Measurements from ENCODE around the gene MAX. TPM values are rescaled to one million over a fixed set of nuclear protein-coding genes. Genes with fewer than 3 reads are reported as not detected.
A peak's percentile ranks its signal among the peaks of the same experiment; 100 is the strongest.

Gene MAX
- total and polyA plus RNA-seq, 2 of the 13 experiments (the other 11 are each of a cell fraction or from before 2014, with no cell fraction given), result 28.5 to 29.3 TPM

DNA sequence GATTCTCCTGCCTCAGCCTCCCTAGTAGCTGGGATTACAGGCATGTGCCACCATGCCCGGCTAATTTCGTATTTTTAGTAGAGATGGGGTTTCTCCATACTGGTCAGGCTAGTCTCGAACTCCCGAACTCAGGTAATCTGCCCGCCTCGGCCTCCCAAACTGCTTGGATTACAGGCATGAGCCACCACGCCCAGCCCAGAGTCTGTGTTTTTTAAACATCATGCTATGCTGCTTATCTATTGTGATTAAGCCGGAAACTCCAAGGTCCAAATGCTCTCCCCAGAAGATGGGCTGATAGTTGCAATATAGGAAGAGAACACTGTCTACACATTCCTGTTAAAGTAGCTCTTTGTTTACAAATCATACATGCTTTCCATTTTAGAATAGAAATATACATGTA, 30.5 kb upstream of the MAX start (continued):
- TF ChIP-seq ZFP36L1 (CRISPR knock-in tag; IDR thresholded peaks at IDR 0.05) (no peak), ZNF138 (CRISPR knock-in tag; IDR thresholded peaks at IDR 0.05; ENCODE audit: low read depth) (no peak), CEBPG (CRISPR knock-in tag; IDR thresholded peaks at IDR 0.05) (no peak; the same call in 1 of the 2 replicates), ZC3H13 (CRISPR knock-in tag; IDR thresholded peaks at IDR 0.05) (no peak), PITX1 (CRISPR knock-in tag; IDR thresholded peaks at IDR 0.05) (peak; percentile 40; the same call in 1 of the 2 replicates), ZNF235 (CRISPR knock-in tag; IDR thresholded peaks at IDR 0.05; ENCODE audit: borderline replicate concordance) (no peak), ZNF567 (CRISPR knock-in tag; IDR thresholded peaks at IDR 0.05; ENCODE audit: borderline replicate concordance) (no peak), MYNN (CRISPR knock-in tag; IDR thresholded peaks at IDR 0.05; ENCODE audit: low read depth) (no peak), ZBTB7A (CRISPR knock-in tag; IDR thresholded peaks at IDR 0.05) (no peak), ZNF205 (CRISPR knock-in tag; IDR thresholded peaks at IDR 0.05) (no peak), ZNF124 (CRISPR knock-in tag; IDR thresholded peaks at IDR 0.05) (no peak), ZSCAN31 (CRISPR knock-in tag; IDR thresholded peaks at IDR 0.05; ENCODE audit: low read depth) (no peak), ZMYM3 (CRISPR knock-in tag; IDR thresholded peaks at IDR 0.05) (peak; percentile 78), ZSCAN20 (CRISPR knock-in tag; IDR thresholded peaks at IDR 0.05; ENCODE audit: borderline replicate concordance) (no peak), ZNF430 (CRISPR knock-in tag; IDR thresholded peaks at IDR 0.05) (no peak), PAWR (CRISPR knock-in tag; IDR thresholded peaks at IDR 0.05; ENCODE audit: borderline replicate concordance) (no peak), JARID2 (CRISPR knock-in tag; IDR thresholded peaks at IDR 0.05; ENCODE audit: insufficient replicate concordance) (no peak), SNRNP70 (IDR thresholded peaks at IDR 0.05; ENCODE audit: low read depth, low read length) (no peak), ZKSCAN5 (CRISPR knock-in tag; IDR thresholded peaks at IDR 0.05) (no peak), ZNF781 (CRISPR knock-in tag; IDR thresholded peaks at IDR 0.05; ENCODE audit: borderline replicate concordance, not compliant biosample characterization) (no peak), ZNF207 (IDR thresholded peaks at IDR 0.05; ENCODE audit: borderline replicate concordance) (no peak), KLF6 (CRISPR knock-in tag; IDR thresholded peaks at IDR 0.05) (no peak), IKZF4 (CRISPR knock-in tag; IDR thresholded peaks at IDR 0.05; ENCODE audit: borderline replicate concordance, low read depth, not compliant biosample characterization) (no peak), ZNF768 (CRISPR knock-in tag; IDR thresholded peaks at IDR 0.05) (no peak), NR2F1 (CRISPR knock-in tag; IDR thresholded peaks at IDR 0.05) (no peak), SP140L (CRISPR knock-in tag; IDR thresholded peaks at IDR 0.05; ENCODE audit: borderline replicate concordance) (no peak), ZNF547 (CRISPR knock-in tag; IDR thresholded peaks at IDR 0.05) (no peak), FLYWCH1 (CRISPR knock-in tag; IDR thresholded peaks at IDR 0.05) (no peak)
- TF ChIP-seq, protein P1, sequence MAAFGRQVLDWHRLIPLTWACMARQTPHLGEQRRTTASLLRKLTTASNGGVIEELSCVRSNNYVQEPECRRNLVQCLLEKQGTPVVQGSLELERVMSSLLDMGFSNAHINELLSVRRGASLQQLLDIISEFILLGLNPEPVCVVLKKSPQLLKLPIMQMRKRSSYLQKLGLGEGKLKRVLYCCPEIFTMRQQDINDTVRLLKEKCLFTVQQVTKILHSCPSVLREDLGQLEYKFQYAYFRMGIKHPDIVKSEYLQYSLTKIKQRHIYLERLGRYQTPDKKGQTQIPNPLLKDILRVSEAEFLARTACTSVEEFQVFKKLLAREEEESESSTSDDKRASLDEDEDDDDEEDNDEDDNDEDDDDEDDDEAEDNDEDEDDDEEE (CRISPR knock-in tag; IDR thresholded peaks at IDR 0.05), result no peak
- TF ChIP-seq, protein P2, sequence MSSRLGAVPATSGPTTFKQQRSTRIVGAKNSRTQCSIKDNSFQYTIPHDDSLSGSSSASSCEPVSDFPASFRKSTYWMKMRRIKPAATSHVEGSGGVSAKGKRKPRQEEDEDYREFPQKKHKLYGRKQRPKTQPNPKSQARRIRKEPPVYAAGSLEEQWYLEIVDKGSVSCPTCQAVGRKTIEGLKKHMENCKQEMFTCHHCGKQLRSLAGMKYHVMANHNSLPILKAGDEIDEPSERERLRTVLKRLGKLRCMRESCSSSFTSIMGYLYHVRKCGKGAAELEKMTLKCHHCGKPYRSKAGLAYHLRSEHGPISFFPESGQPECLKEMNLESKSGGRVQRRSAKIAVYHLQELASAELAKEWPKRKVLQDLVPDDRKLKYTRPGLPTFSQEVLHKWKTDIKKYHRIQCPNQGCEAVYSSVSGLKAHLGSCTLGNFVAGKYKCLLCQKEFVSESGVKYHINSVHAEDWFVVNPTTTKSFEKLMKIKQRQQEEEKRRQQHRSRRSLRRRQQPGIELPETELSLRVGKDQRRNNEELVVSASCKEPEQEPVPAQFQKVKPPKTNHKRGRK (CRISPR knock-in tag; IDR thresholded peaks at IDR 0.05), result no peak
- TF ChIP-seq, protein P3, sequence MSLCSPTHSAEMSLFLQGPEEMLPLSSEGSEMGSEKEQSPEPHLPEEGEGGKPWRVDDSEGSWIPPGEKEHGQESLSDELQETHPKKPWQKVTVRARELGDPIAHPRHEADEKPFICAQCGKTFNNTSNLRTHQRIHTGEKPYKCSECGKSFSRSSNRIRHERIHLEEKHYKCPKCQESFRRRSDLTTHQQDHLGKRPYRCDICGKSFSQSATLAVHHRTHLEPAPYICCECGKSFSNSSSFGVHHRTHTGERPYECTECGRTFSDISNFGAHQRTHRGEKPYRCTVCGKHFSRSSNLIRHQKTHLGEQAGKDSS (CRISPR knock-in tag; IDR thresholded peaks at IDR 0.05; ENCODE audit: borderline replicate concordance, low read depth), result no peak

Measured in HepG2 (cell line).